Prostate gland (tissue), 2 donors: ENCODE data around the gene SLC26A11.

Experiments used
- CTCF ChIP-seq, 4 experiments: fragments of 200-600 bp in 2 of 4; fragments of 450-650 bp in 2 of 4; sonication (generic) in 2 of 4; IDR thresholded peaks; 1 replicate in 3 of 4; 2 replicates in 1 of 4; pipeline ENCODE4 v1.5.1; 2016 to 2019; ENCODE audit warnings: antibody characterized with exemption in 4 of 4, mild to moderate bottlenecking in 2 of 4, moderate library complexity in 2 of 4
- POLR2A ChIP-seq: fragments of 450-650 bp; IDR thresholded peaks from one replicate; pipeline ENCODE4 v1.6.1; 2016; ENCODE audit warnings: antibody characterized with exemption, mild to moderate bottlenecking
- POLR2AphosphoS5 ChIP-seq: sonication (generic); formaldehyde crosslinking; IDR thresholded peaks from one replicate; pipeline ENCODE4 v1.6.1; 2017; ENCODE audit warnings: antibody characterized with exemption

- TF ChIP-seq CTCF (IDR thresholded peaks at IDR 0.05), result no peak
- TF ChIP-seq POLR2AphosphoS5, result no peak
- TF ChIP-seq POLR2A, result no peak
Measured at GRCh38 chr17:80246726-80247125, 26.5 kb downstream of the SLC26A11 start.
